HCT116 (cell line): ENCODE data around the gene HIVEP3. TPM values are rescaled to one million over a fixed set of nuclear protein-coding genes. Genes with fewer than 3 reads are reported as not detected.

Experiments used
- ATAC-seq: fragments of 200-7000 bp; cut with Tn5 transposase; 2 replicates; pipeline ENCODE4 v1.9.1; 2020; ENCODE audit warnings: mild to moderate bottlenecking, moderate library complexity
- BruUV-seq: library from RNA; stranded (reverse); fragments of 400-500 nt; replicated peaks from 2 replicates; lab custom pipeline; 2021; lab: Mats Ljungman, UMichigan
- CTCF ChIA-PET: fragments of 300-600 bp; sonication (Branson Sonifier 250); formaldehyde crosslinking; loops from one replicate; lab custom pipeline; 2021; ENCODE audit warnings: antibody characterized with exemption; lab: Charles Lee
- POLR2A ChIA-PET: fragments of 300-600, 350-600 bp; sonication (Branson Sonifier 250); formaldehyde crosslinking; loops from one replicate; lab custom pipeline; 2021; ENCODE audit warnings: antibody characterized with exemption; lab: Charles Lee
- RAD21 ChIA-PET, 2 experiments: fragments of 300-600 bp; sonication (Branson Sonifier 250); formaldehyde crosslinking; loops; one replicate each; lab custom pipeline; 2023; ENCODE audit warnings: low total read pairs in 2 of 2; ENCODE audit not compliant: uncharacterized antibody in 2 of 2, unreplicated experiment in 2 of 2, low non-redundant PET in 1 of 2; lab: Charles Lee
- DNase-seq: peaks from one replicate; pipeline ENCODE4 v3.0.0-alpha.2; 2010; ENCODE audit warnings: low read depth, low spot score
- H2AFZ ChIP-seq: fragments of 200-600 bp; shearing (Covaris generic), sonication (generic); 2 replicates; pipeline ENCODE4 v1.6.1; 2017; ENCODE audit warnings: low read depth, mixed run types, mixed read lengths, antibody characterized with exemption, low read length; ENCODE audit not compliant: poor library complexity, severe bottlenecking
- H3K27ac ChIP-seq: 2 replicates; pipeline ENCODE4 v1.5.1; 2012; ENCODE audit warnings: low read depth, low read length
- H3K27me3 ChIP-seq: fragments of 200-600 bp; sonication (generic); 2 replicates; pipeline ENCODE4 v1.6.1; 2016; ENCODE audit warnings: mixed run types, low read length, mixed read lengths; ENCODE audit not compliant: insufficient read depth
- H3K36me3 ChIP-seq, 2 experiments: fragments of 200-500 bp in 1 of 2; fragments of 200-600 bp in 1 of 2; sonication (Bioruptor generic) in 1 of 2; sonication (generic) in 1 of 2; 2 replicates each; pipeline versions ENCODE4 v1.5.1 to v1.6.1; 2014 to 2016; ENCODE audit warnings: low read length in 2 of 2, inconsistent platforms in 1 of 2, mixed read lengths in 1 of 2, mixed run types in 1 of 2; ENCODE audit not compliant: insufficient read depth in 2 of 2, control insufficient read depth in 1 of 2
- H3K4me1 ChIP-seq, 2 experiments: fragments of 200-600 bp in 1 of 2; sonication (generic) in 1 of 2; 2 replicates each; pipeline versions ENCODE4 v1.5.1 to v1.6.1; 2012 to 2017; ENCODE audit warnings: low read length in 2 of 2, inconsistent platforms in 1 of 2, mild to moderate bottlenecking in 1 of 2, mixed read lengths in 1 of 2, mixed run types in 1 of 2, moderate library complexity in 1 of 2; ENCODE audit not compliant: insufficient read depth in 2 of 2, control insufficient read depth in 1 of 2
- H3K4me2 ChIP-seq: fragments of 200-600 bp; sonication (generic); 2 replicates; pipeline ENCODE4 v1.6.1; 2017; ENCODE audit warnings: mixed run types, low read length, mixed read lengths
- H3K4me3 ChIP-seq, 2 experiments: fragments of 200-600 bp in 1 of 2; sonication (generic) in 1 of 2; replicated peaks in 1 of 2; 2 replicates each; pipeline ENCODE4 v1.5.1; 2011 to 2016; ENCODE audit warnings: low read length in 2 of 2, control low read depth in 1 of 2, low read depth in 1 of 2, mild to moderate bottlenecking in 1 of 2, mixed read lengths in 1 of 2, mixed run types in 1 of 2
- H3K79me2 ChIP-seq: fragments of 200-600 bp; sonication (generic); 2 replicates; pipeline ENCODE4 v1.6.1; 2017; ENCODE audit warnings: mild to moderate bottlenecking, mixed run types, low read length, moderate library complexity, mixed read lengths; ENCODE audit not compliant: insufficient read depth
- H3K9ac ChIP-seq: fragments of 200-600 bp; sonication (generic); 2 replicates; pipeline ENCODE4 v1.6.1; 2016; ENCODE audit warnings: low read length, mixed read lengths
- H3K9me2 ChIP-seq: fragments of 200-600 bp; sonication (generic), shearing (Covaris generic); 2 replicates; pipeline ENCODE4 v1.6.1; 2017; ENCODE audit warnings: mixed run types, mild to moderate bottlenecking, moderate library complexity; ENCODE audit not compliant: insufficient read depth
- H3K9me3 ChIP-seq, 2 experiments: fragments of 200-500 bp in 1 of 2; fragments of 200-600 bp in 1 of 2; sonication (Bioruptor generic) in 1 of 2; sonication (generic) in 1 of 2; 2 replicates each; pipeline ENCODE4 v1.6.1; 2014 to 2017; ENCODE audit warnings: low read length in 2 of 2, mixed read lengths in 2 of 2, inconsistent platforms in 1 of 2, low read depth in 1 of 2, mild to moderate bottlenecking in 1 of 2, mixed run types in 1 of 2, moderate library complexity in 1 of 2; ENCODE audit not compliant: control insufficient read depth in 1 of 2, insufficient read depth in 1 of 2
- H4K20me1 ChIP-seq: fragments of 200-600 bp; sonication (generic), shearing (Covaris generic); 2 replicates; pipeline ENCODE4 v1.6.1; 2017; ENCODE audit warnings: mixed run types, mild to moderate bottlenecking, moderate library complexity; ENCODE audit not compliant: insufficient read depth
- CBX3 ChIP-seq: IDR thresholded peaks from 2 replicates; pipeline ENCODE4 v1.6.1; 2012; ENCODE audit warnings: low read depth
- CEBPB ChIP-seq: IDR thresholded peaks from 2 replicates; pipeline ENCODE4 v1.6.1; 2012; ENCODE audit warnings: low read depth
- EGR1 ChIP-seq: IDR thresholded peaks from 2 replicates; pipeline ENCODE4 v1.6.1; 2012; ENCODE audit warnings: low read depth
- ELF1 ChIP-seq: IDR thresholded peaks from 2 replicates; pipeline ENCODE4 v1.6.1; 2012; ENCODE audit warnings: low read depth, borderline replicate concordance
- EZH2phosphoT487 ChIP-seq: fragments of 200-600 bp; IDR thresholded peaks from 2 replicates; pipeline ENCODE4 v1.6.1; 2018; ENCODE audit warnings: antibody characterized with exemption, borderline replicate concordance
- RAD21 ChIP-seq: IDR thresholded peaks from 2 replicates; pipeline ENCODE4 v1.6.1; 2012; ENCODE audit warnings: low read depth, mild to moderate bottlenecking
- SIN3A ChIP-seq: IDR thresholded peaks from 2 replicates; pipeline ENCODE4 v1.6.1; 2012; ENCODE audit warnings: low read depth
- SP1 ChIP-seq: IDR thresholded peaks from 2 replicates; pipeline ENCODE4 v1.6.1; 2012; ENCODE audit warnings: low read depth
- SRF ChIP-seq: IDR thresholded peaks from 2 replicates; pipeline ENCODE4 v1.6.1; 2012; ENCODE audit warnings: low read depth
- YY1 ChIP-seq: IDR thresholded peaks from 2 replicates; pipeline ENCODE4 v1.6.1; 2011; ENCODE audit warnings: low read length, low read depth, moderate library complexity, mild to moderate bottlenecking; ENCODE audit not compliant: insufficient replicate concordance; ENCODE audit errors: extremely low read depth
- ZNF274 ChIP-seq: fragments of 200-500 bp; sonication (Bioruptor generic); IDR thresholded peaks from 2 replicates; pipeline ENCODE4 v1.6.1; 2014; ENCODE audit warnings: mild to moderate bottlenecking, low read depth, low read length, inconsistent platforms
- intact Hi-C: fragments of 100-400 bp; cut with micrococcal nuclease; formaldehyde crosslinking; loops from 2 replicates; pipeline ENCODE4 v1.10.0; 2022
- total RNA-seq: library from RNA; stranded (reverse); gene quantifications from one replicate; pipeline ENCODE4 v1.2.1, GENCODE V29; 2021; ENCODE audit not compliant: unreplicated experiment
- TF ChIP-seq, protein P1 (sequence below): IDR thresholded peaks from 2 replicates; pipeline ENCODE4 v1.6.1; 2012
- TF ChIP-seq, protein P2 (sequence below), 3 experiments: fragments of 200-600 bp in 1 of 3; sonication (generic) in 1 of 3; IDR thresholded peaks in 2 of 3; conservative IDR thresholded peaks in 1 of 3; 2 replicates each; pipeline ENCODE4 v1.5.1; 2012 to 2017; ENCODE audit warnings: low read depth in 2 of 3, low read length in 2 of 3, antibody characterized with exemption in 1 of 3, borderline replicate concordance in 1 of 3, control low read depth in 1 of 3, mild to moderate bottlenecking in 1 of 3, mixed read lengths in 1 of 3, mixed run types in 1 of 3, moderate library complexity in 1 of 3; ENCODE audit not compliant: insufficient read depth in 1 of 3
- TF ChIP-seq, protein P3 (sequence below): IDR thresholded peaks from 2 replicates; pipeline ENCODE4 v1.6.1; 2012; ENCODE audit warnings: low read depth
- TF ChIP-seq, protein P4 (sequence below): IDR thresholded peaks from 2 replicates; pipeline ENCODE4 v1.6.1; 2011; ENCODE audit warnings: mild to moderate bottlenecking, low read length, moderate library complexity; ENCODE audit not compliant: insufficient replicate concordance; ENCODE audit errors: extremely low read depth

Gene HIVEP3
- total RNA-seq, 1 experiment from 2014 or later = 7.1 TPM

DNA sequence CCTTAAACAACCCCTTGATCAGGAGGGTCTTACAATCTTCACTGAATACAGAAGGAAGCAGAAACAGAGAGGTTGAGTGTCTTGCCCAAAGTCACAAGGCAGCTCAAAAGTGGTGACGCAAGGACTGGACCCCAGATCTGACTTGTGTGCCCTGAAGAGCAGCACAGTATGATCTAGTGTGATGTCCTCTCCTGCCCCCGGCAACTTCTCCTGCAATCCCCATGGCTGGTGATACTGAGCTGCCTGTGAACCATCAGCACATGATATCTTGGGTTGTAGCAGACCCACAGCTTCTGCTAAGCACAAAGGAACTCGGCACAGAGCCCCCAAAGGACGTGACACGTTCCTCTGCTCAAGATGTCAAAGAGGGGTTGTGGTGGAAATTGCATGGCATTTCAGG lies 383.0 kb downstream of the HIVEP3 start:
- CTCF ChIA-PET = no interaction called here
- H3K9ac ChIP-seq = no peak overlapping the region
- H3K27ac ChIP-seq = no peak overlapping the region
- POLR2A ChIA-PET = no interaction called here
- RAD21 ChIA-PET = no interaction called here
- H3K36me3 ChIP-seq = no peaks in the 10 kb centered on the region
- no peaks in the 10 kb centered on the region for H3K9me3 ChIP-seq
- H2AFZ ChIP-seq = no peak overlapping the region
- intact Hi-C loops = no loop called here
- H3K4me2 ChIP-seq = no peak overlapping the region
- ATAC-seq = no peak
- BruUV-seq = no TSS peak
- H3K4me3 ChIP-seq = no peak overlapping the region
- H3K79me2 ChIP-seq = no peaks in the 10 kb centered on the region
- TF ChIP-seq SP1 (no peak), SIN3A (no peak), YY1 (no peak), EZH2phosphoT487 (no peak), ZNF274 (no peak), EGR1 (no peak), RAD21 (no peak), ELF1 (no peak), CBX3 (no peak), SRF (no peak), CEBPB (no peak)
- TF ChIP-seq, protein P1, sequence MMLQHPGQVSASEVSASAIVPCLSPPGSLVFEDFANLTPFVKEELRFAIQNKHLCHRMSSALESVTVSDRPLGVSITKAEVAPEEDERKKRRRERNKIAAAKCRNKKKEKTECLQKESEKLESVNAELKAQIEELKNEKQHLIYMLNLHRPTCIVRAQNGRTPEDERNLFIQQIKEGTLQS = no peak
- TF ChIP-seq, protein P2, sequence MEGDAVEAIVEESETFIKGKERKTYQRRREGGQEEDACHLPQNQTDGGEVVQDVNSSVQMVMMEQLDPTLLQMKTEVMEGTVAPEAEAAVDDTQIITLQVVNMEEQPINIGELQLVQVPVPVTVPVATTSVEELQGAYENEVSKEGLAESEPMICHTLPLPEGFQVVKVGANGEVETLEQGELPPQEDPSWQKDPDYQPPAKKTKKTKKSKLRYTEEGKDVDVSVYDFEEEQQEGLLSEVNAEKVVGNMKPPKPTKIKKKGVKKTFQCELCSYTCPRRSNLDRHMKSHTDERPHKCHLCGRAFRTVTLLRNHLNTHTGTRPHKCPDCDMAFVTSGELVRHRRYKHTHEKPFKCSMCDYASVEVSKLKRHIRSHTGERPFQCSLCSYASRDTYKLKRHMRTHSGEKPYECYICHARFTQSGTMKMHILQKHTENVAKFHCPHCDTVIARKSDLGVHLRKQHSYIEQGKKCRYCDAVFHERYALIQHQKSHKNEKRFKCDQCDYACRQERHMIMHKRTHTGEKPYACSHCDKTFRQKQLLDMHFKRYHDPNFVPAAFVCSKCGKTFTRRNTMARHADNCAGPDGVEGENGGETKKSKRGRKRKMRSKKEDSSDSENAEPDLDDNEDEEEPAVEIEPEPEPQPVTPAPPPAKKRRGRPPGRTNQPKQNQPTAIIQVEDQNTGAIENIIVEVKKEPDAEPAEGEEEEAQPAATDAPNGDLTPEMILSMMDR (IDR thresholded peaks at IDR 0.05 in 2 of 3, conservative IDR thresholded peaks at IDR 0.05 in 1 of 3; ENCODE audit: borderline replicate concordance in 1 of 3, insufficient read depth in 1 of 3, low read depth in 2 of 3, low read length in 2 of 3) = no peak
- TF ChIP-seq, protein P3, sequence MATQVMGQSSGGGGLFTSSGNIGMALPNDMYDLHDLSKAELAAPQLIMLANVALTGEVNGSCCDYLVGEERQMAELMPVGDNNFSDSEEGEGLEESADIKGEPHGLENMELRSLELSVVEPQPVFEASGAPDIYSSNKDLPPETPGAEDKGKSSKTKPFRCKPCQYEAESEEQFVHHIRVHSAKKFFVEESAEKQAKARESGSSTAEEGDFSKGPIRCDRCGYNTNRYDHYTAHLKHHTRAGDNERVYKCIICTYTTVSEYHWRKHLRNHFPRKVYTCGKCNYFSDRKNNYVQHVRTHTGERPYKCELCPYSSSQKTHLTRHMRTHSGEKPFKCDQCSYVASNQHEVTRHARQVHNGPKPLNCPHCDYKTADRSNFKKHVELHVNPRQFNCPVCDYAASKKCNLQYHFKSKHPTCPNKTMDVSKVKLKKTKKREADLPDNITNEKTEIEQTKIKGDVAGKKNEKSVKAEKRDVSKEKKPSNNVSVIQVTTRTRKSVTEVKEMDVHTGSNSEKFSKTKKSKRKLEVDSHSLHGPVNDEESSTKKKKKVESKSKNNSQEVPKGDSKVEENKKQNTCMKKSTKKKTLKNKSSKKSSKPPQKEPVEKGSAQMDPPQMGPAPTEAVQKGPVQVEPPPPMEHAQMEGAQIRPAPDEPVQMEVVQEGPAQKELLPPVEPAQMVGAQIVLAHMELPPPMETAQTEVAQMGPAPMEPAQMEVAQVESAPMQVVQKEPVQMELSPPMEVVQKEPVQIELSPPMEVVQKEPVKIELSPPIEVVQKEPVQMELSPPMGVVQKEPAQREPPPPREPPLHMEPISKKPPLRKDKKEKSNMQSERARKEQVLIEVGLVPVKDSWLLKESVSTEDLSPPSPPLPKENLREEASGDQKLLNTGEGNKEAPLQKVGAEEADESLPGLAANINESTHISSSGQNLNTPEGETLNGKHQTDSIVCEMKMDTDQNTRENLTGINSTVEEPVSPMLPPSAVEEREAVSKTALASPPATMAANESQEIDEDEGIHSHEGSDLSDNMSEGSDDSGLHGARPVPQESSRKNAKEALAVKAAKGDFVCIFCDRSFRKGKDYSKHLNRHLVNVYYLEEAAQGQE = no peak
- TF ChIP-seq, protein P4, sequence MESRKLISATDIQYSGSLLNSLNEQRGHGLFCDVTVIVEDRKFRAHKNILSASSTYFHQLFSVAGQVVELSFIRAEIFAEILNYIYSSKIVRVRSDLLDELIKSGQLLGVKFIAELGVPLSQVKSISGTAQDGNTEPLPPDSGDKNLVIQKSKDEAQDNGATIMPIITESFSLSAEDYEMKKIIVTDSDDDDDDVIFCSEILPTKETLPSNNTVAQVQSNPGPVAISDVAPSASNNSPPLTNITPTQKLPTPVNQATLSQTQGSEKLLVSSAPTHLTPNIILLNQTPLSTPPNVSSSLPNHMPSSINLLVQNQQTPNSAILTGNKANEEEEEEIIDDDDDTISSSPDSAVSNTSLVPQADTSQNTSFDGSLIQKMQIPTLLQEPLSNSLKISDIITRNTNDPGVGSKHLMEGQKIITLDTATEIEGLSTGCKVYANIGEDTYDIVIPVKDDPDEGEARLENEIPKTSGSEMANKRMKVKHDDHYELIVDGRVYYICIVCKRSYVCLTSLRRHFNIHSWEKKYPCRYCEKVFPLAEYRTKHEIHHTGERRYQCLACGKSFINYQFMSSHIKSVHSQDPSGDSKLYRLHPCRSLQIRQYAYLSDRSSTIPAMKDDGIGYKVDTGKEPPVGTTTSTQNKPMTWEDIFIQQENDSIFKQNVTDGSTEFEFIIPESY = no peak
- peaks cover 0 to 4% of the 10 kb centered on the region in 2 experiments; a peak in 3 of 4 replicates for H3K4me1 ChIP-seq
- no peaks in the 10 kb centered on the region for H3K27me3 ChIP-seq
- H4K20me1 ChIP-seq = no peaks in the 10 kb centered on the region
- DNase-seq = no peak
- H3K9me2 ChIP-seq = no peaks in the 10 kb centered on the region
